ENCODE measurements around the gene USF2. TPM values are rescaled to one million over a fixed set of nuclear protein-coding genes. Genes with fewer than 3 reads are reported as not detected.

USF2 gene
- total and polyA plus RNA-seq, 2 of the 8 experiments (the other 6 are each of a cell fraction or from before 2014, with no cell fraction given): 74.1 to 109 TPM

DNA sequence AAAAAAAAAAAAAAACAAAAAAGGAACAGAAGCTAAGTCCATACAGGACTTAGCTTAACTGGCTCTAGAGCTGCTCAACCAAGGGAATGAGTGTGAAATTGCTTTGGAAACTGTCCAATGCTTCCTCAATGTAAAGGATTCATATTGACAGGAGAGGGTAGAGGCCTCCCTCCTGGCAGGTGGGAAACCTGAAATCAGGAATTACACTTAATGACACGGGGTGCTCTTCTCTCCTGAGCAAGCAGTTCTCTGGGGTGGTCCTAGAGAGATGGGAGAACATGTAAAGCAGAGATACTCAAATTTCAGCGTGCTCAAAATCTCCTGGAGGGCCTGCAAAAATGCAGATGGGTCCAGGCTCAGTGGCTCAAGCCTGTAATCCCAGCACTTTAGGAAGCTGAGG, 19.6 kb downstream of the USF2 start:
- POLR2A ChIA-PET (ENCODE audit: partially characterized antibody): interaction anchor here (1.3 to 2.1 kb wide), 2 partner anchors 9 to 17 kb away, joined by 6 to 9 read pairs; no protein-coding TSS in a partner anchor
- no peak for TF ChIP-seq CBX5 (IDR thresholded peaks at IDR 0.05; ENCODE audit: low read depth, low read length)
- no peak for TF ChIP-seq POLR2A (IDR thresholded peaks at IDR 0.05; ENCODE audit: control extremely low read depth in 1 of 2, low read depth in 2 of 2, low read length in 2 of 2)
- no peak for TF ChIP-seq JUND (IDR thresholded peaks at IDR 0.05; ENCODE audit: low read length)
- TF ChIP-seq SUZ12 (IDR thresholded peaks at IDR 0.05; ENCODE audit: low read length): no peak
- no peak for TF ChIP-seq KDM4A (IDR thresholded peaks at IDR 0.05; ENCODE audit: low read depth, low read length, severe bottlenecking)
- TF ChIP-seq CHD1 (IDR thresholded peaks at IDR 0.05; ENCODE audit: low read depth, low read length): no peak

More for the DNA sequence above, 19.6 kb downstream of the USF2 start:
- Histone ChIP-seq H2BK12ac (ENCODE audit: low read depth, low read length) (no peak overlapping the region), H3K9ac (replicated peaks in 1 of 4; ENCODE audit: extremely low read depth in 1 of 4, low read depth in 3 of 4, low read length in 3 of 4) (no peak overlapping the region), H4K8ac (ENCODE audit: extremely low read depth, insufficient read depth, low read length) (no peak overlapping the region), H3K4me1 (replicated peaks in 1 of 4; ENCODE audit: control insufficient read depth in 3 of 4, insufficient read depth in 4 of 4, low read length in 3 of 4) (peaks cover 0 to 13% (median 7%) of the 10 kb centered on the region in 4 experiments; a peak in 6 of 7 replicates), H2BK5ac (ENCODE audit: low read depth, low read length) (no peak overlapping the region), H3K36me3 (ENCODE audit: control insufficient read depth in 2 of 4, insufficient read depth in 4 of 4, low read length in 3 of 4) (no peaks in the 10 kb centered on the region), H3K14ac (ENCODE audit: insufficient read length) (no peak overlapping the region), H3K4me3 (ENCODE audit: extremely low read depth in 1 of 4, insufficient read depth in 2 of 4, low read depth in 3 of 4, low read length in 4 of 4) (no peak overlapping the region), H3K23ac (ENCODE audit: insufficient read length) (no peak overlapping the region), H3K23me2 (ENCODE audit: low read depth, low read length) (no peaks in the 10 kb centered on the region), H2BK20ac (ENCODE audit: low read length) (no peak overlapping the region), H2BK15ac (ENCODE audit: low read length) (no peak overlapping the region), H3K9me3 (ENCODE audit: insufficient read depth in 2 of 2, low read depth in 1 of 2, low read length in 1 of 2) (no peaks in the 10 kb centered on the region), H2BK120ac (replicated peaks; ENCODE audit: low read depth, low read length) (no peak overlapping the region), H3K79me2 (ENCODE audit: control insufficient read depth in 1 of 2, insufficient read depth in 2 of 2, low read length in 2 of 2) (no peaks in the 10 kb centered on the region), H3K4me2 (ENCODE audit: insufficient read depth in 1 of 2, low read depth in 2 of 2, low read length in 2 of 2) (no peak overlapping the region), H3K79me1 (ENCODE audit: low read depth, low read length) (no peaks in the 10 kb centered on the region), H4K20me1 (replicated peaks in 1 of 2; ENCODE audit: control insufficient read depth in 1 of 2, insufficient read depth in 2 of 2, low read length in 2 of 2) (no peaks in the 10 kb centered on the region), H3K27me3 (replicated peaks in 1 of 4; ENCODE audit: control insufficient read depth in 3 of 4, extremely low read depth in 1 of 4, insufficient read depth in 3 of 4, low read length in 3 of 4) (no peaks in the 10 kb centered on the region; a peak in 1 of 7 replicates), H3K56ac (replicated peaks; ENCODE audit: insufficient read length, low read depth, low read length) (no peak overlapping the region), H3K18ac (ENCODE audit: extremely low read depth, low read length) (no peak overlapping the region), H3K4ac (replicated peaks; ENCODE audit: insufficient read length, low read depth, low read length) (no peak overlapping the region), H4K91ac (replicated peaks; ENCODE audit: insufficient read length, low read length) (no peak overlapping the region), H2AK5ac (ENCODE audit: low read depth, low read length) (no peak overlapping the region), H2AFZ (ENCODE audit: low read length) (no peak overlapping the region), H4K5ac (ENCODE audit: insufficient read length, low read depth, low read length) (no peak overlapping the region), H3K27ac (ENCODE audit: low read depth, low read length) (no peak overlapping the region)
- FAIRE-seq (no peak), DNase-seq (ENCODE audit: low read depth in 1 of 2, low spot score in 2 of 2) (no peak)
- 77% methylated on average over 2 of the region's 2 CpGs; no CpG with 5 or more reads in 1 of the 2 experiments for WGBS, 2 experiments (ENCODE audit: extremely low coverage in 1 of 2, insufficient coverage in 1 of 2, insufficient read length in 1 of 2, insufficient replicate concordance in 2 of 2, low coverage in 1 of 2, low lambda C conversion rate in 2 of 2, missing lambda C conversion rate in 1 of 2)
- CTCF ChIA-PET (ENCODE audit: partially characterized antibody): interaction anchor here (1.0 to 2.1 kb wide), 5 partner anchors 8 to 146 kb away, joined by 4 to 14 read pairs (median 5); partner anchors contain the start of gene FXYD7

Measured in H1 (cell line).